Measurements from ENCODE around the gene ZNF474. TPM values are rescaled to one million over a fixed set of nuclear protein-coding genes. Genes with fewer than 3 reads are reported as not detected.

Gene ZNF474
- total RNA-seq, 1 donor from 2014 or later, result not detected

DNA sequence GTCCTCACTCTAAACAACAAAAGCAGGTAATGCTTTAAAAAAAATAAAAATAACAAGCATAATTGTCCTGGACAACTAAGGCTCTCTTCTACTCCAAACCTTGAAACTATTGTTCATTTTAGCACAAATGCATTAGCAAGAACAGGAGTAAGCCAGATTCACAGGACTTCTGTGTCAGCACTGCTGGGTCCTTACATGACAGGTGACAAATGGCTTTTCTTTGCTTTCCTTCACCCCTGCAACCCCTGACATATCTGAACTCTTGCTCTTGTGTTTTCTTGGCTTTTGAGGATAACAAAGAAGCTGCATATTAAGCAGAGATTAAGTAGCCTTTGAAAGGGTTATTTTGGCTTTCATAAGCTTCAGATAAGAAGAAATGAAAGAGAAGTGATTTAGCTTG is 71.1 kb downstream of the ZNF474 start:
- DNase-seq (ENCODE audit: low spot score in 2 of 2), result no peak
- no peaks in the 10 kb centered on the region for H3K36me3 ChIP-seq
- no peaks in the 10 kb centered on the region for H3K4me1 ChIP-seq
- H3K27me3 ChIP-seq, result no peaks in the 10 kb centered on the region
- TF ChIP-seq, protein P1, sequence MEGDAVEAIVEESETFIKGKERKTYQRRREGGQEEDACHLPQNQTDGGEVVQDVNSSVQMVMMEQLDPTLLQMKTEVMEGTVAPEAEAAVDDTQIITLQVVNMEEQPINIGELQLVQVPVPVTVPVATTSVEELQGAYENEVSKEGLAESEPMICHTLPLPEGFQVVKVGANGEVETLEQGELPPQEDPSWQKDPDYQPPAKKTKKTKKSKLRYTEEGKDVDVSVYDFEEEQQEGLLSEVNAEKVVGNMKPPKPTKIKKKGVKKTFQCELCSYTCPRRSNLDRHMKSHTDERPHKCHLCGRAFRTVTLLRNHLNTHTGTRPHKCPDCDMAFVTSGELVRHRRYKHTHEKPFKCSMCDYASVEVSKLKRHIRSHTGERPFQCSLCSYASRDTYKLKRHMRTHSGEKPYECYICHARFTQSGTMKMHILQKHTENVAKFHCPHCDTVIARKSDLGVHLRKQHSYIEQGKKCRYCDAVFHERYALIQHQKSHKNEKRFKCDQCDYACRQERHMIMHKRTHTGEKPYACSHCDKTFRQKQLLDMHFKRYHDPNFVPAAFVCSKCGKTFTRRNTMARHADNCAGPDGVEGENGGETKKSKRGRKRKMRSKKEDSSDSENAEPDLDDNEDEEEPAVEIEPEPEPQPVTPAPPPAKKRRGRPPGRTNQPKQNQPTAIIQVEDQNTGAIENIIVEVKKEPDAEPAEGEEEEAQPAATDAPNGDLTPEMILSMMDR (IDR thresholded peaks at IDR 0.05), result no peak
- H3K4me3 ChIP-seq, result no peak overlapping the region
- no peaks in the 10 kb centered on the region for H3K9me3 ChIP-seq
- intact Hi-C loops (cut with DNase I), result no loop called here
- no peak overlapping the region for H3K27ac ChIP-seq

DNA sequence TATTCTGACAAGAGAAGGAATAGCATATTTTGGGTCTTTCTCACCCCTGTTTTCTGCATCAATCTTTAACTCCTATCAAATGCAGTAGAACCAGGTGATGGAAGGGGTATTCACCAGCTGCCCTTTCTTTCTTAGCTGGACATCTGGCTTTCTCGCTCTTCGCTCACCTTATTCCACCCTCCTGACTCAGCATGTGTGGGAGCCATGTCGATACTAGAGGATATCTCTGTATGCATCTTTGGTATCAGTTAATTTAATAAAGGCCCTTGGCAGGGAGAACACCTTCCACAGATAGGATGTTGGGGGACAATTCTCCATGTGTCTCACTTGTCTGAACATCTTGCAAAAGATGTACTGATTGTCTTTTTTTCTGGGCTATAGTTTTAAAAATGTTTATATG is 71.5 kb downstream of the ZNF474 start:
- Histone ChIP-seq H3K36me3 (no peaks in the 10 kb centered on the region), H3K27me3 (no peaks in the 10 kb centered on the region), H3K27ac (no peak overlapping the region), H3K9me3 (no peaks in the 10 kb centered on the region), H3K4me1 (no peaks in the 10 kb centered on the region), H3K4me3 (no peak overlapping the region)
- intact Hi-C loops (cut with DNase I), result no loop called here
- TF ChIP-seq, protein P1 (IDR thresholded peaks at IDR 0.05), result no peak
- DNase-seq (ENCODE audit: low spot score in 2 of 2), result no peak

DNA sequence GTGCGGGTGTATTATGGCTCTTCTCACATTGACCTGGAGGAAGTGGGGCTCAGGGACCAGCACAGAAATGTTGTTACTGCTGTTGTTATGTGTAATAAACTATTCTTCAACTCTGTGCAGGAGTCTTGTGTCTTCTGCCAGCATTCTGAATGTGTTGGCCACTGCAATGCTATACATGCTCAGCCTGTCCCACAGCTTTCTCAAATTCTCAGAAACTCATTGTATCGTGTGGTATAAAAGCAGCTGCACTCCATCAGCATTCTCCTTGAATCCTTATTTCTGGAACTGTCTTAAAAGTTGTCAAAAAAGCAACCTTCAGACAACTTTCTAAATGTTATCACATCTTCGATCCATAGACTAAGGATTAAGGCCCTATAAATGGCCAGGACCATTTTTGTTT is 72.0 kb downstream of the ZNF474 start:
- TF ChIP-seq, protein P1 (IDR thresholded peaks at IDR 0.05), result no peak
- Histone ChIP-seq H3K27me3 (no peaks in the 10 kb centered on the region), H3K4me1 (no peaks in the 10 kb centered on the region), H3K9me3 (no peaks in the 10 kb centered on the region), H3K36me3 (no peaks in the 10 kb centered on the region), H3K27ac (no peak overlapping the region), H3K4me3 (no peak overlapping the region)
- intact Hi-C loops (cut with DNase I), result no loop called here
- no peak for DNase-seq (ENCODE audit: low spot score in 2 of 2)

DNA sequence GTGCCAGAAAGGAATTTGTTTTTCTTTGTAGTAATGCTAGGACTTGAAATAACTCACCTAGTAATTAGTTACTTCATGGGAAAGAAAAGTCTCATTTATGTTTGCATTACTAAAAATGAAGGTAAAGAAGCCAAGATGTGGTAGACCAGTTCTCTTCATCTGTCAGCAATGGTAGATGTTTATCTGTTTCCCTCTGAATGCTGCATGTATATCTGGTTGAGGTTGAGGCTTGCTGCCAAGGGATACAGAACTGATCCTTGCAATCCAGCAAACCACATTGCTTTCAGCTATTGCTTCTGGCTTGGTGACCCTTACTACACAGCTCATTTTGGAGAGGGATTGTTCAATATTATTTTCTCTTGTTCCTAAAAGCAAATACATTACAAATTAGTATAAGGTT is 73.6 kb downstream of the ZNF474 start:
- H3K9me3 ChIP-seq, result no peaks in the 10 kb centered on the region
- TF ChIP-seq, protein P1 (IDR thresholded peaks at IDR 0.05), result no peak
- H3K27ac ChIP-seq, result no peak overlapping the region
- no peaks in the 10 kb centered on the region for H3K4me1 ChIP-seq
- no peaks in the 10 kb centered on the region for H3K27me3 ChIP-seq
- DNase-seq (ENCODE audit: low spot score in 2 of 2), result no peak
- H3K36me3 ChIP-seq, result no peaks in the 10 kb centered on the region
- intact Hi-C loops (cut with DNase I), result no loop called here
- H3K4me3 ChIP-seq, result no peak overlapping the region

Other genes with a start within 250 kb of the ZNF474 start
- 2.6 TPM for gene SRFBP1, start 167.6 kb upstream of the ZNF474 start, total RNA-seq
- gene LOX, start 51.3 kb upstream of the ZNF474 start, total RNA-seq, result 48.1 TPM
- 2.9 TPM for gene SNCAIP, start 182.7 kb downstream of the ZNF474 start, total RNA-seq